SW480 (cell line): ENCODE results near the gene CCNO.

Source experiments
- DNase-seq: peaks from one replicate; pipeline ENCODE4 v3.0.0-alpha.2; 2016; ENCODE audit warnings: low spot score

The CCNO gene

DNA sequence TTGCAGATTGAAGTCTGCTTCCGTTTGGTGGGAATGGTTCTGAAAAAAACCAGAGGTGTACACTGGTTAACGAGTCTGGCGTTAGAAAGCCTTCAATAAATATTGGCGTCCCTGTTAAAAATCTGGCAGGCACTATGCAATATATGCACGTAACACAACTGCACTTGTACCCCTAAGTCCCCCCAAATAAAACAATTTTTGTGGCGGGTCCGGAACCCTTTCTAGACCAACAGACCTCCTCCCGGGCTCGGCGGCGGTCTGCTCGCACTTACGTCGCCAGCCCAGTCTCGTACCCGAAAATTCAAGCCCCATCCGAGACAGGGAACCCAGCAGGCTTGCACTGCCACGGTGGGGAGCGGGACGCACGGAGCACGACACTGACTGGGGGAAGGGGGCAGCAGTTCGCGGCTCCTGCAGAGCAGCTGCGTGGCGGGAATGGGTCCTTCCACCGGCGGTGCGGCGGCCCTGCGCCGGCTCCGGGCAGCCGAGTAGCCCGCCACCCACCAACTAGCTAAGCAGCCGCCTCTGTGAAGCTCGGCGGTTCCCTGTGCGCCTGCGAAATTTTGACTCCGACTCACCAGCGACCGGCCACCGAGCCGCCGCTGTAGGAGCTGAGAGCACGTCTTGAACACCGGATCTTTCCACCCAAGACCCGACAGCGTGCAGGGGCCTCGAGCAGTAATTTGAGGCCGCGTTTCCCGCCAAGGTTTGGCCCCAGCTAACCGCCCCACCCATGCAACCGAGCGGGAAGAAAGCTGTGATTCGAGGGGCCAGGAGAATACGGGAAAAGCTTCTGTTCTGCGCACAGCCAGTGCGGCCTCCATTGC, 10.2 kb downstream of the CCNO start:
- DNase-seq: no peak

DNA sequence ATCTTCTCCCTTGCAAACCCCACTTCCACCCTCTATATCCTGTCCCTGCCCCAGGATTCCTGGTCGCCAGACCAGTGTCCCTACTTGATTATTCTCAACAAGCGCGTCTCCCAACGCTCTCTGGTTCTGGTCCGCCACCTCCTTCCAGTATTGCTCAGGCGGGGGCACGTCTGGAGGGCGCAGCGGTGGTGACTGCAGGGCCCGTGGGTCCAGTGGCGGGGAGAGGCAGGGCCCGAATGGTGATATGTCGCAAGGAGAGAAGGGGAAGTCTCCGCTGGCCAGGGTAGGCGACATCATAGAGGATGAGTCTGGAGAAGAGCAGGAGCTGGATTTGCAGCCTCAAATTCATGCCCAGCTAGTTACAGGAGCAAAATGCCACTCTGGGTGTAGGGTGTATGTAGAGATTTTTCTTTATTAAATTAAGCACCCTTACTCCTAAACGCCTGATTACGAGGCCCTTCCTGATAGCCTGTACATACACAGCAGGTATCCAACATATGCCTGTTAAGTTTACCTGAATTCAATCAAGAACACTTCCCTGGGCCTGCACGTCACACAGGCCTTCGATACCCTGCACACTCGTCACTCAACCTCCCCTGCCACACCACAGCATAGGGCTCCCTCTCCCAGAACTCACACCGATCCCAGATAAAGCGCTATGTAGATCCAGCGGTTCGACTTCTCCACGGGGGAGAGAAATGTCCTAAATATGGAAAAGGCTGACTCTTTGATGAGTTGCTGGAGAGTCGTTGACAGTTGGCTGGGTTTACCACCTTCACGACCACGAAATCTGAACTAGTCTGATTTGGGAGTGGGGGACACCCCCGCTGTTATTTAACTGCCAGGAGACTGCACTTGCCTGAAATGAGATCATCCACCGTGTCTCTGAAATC, 11.1 kb downstream of the CCNO start:
- DNase-seq: no peak

DNA sequence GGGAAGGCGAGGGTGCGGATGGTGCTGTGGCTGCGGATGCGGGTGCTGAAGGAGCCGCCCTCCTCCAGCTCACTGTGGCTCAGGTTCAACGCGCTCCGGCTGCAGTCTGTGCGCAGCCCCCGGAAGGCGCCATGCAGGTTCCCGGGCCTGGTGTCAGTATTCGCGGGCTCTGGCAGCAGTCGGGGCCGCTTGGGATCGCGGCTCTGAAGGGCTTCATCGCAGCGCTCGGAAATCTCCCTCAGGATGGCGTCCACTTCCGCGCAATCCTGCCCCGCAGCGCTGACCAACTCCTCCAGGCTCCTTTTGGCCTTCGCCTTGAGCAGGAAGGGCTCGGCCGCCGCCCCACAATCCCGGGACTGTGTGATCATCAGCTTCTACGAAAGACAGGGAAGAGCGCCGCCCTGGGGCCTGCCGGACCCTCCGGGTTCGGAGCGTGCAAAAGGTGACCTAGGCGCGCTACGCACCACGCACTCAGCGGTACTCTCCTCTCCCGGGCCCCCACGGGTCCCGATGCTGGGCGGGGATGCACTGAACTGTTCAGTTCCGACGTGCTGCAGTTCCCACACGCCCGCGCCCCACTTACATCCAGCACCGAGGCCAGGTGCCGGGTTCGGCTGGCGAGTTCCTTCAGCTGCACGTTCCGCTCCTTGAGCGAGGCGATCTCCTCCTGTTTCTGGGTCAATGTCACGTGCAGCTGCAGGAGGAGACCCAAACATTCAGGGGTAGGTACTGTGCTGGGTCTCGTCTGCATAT, 12.8 kb downstream of the CCNO start:
- no peak for DNase-seq

GRCh38 chr5:55219770-55220169, 13.6 kb downstream of the CCNO start:
- no peak for DNase-seq

DNA sequence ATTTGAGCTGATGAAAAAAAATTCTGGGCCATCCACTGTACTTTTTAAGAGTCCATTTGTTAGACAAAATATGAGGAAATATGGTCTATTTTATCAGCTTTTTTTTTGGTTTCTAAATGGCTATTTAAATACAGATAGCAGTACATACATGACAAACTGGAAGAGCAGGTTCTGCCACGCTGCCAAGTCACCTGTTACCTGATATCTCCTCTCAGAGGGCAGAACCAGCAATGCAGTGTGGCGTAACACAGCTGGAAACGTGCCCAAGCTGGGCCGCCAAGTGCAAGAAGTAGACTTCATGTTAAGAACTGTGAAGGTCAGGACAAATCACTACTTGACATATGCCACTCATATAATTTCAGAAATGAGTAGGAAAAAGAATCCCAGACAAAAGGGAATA, 14.4 kb downstream of the CCNO start:
- no peak for DNase-seq

DNA sequence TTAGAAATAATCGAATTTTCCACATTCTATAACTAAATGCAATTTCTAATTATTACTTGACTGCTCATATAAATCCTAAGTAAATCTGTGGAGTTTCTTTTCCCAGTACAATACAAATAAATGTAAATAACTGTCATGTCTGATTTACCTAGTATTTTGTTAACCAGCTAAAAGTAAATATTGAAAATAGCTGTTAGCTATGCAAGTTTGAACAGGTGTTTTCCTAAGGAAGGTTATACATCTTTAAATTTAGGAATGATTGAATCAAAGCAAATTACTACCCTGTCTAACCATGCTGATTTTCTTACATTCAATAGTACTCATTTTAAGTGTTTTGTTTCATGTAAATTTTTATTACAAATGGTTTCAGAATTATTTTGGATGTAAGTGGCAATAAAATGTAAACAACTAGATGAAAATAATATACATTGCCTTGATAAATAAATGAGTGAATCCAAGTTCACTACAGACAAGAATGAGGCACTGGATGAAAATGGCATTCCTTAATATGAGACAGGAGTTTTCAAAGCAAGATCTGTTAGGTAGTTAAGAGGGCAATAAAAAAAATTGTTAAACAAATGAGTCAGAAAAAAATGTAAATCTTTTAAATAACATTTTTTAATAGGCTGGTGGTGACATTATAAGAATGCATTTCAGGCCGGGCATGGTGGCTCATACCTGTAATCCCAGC, 22.1 kb downstream of the CCNO start:
- DNase-seq: no peak

- no peak for DNase-seq
Measured at GRCh38 chr5:55205001-55205400, 28.4 kb downstream of the CCNO start.

- no peak for DNase-seq
Measured at GRCh38 chr5:55191165-55191564, 42.2 kb downstream of the CCNO start.

- no peak for DNase-seq
Measured at GRCh38 chr5:55188656-55189540, 44.5 kb downstream of the CCNO start.

DNA sequence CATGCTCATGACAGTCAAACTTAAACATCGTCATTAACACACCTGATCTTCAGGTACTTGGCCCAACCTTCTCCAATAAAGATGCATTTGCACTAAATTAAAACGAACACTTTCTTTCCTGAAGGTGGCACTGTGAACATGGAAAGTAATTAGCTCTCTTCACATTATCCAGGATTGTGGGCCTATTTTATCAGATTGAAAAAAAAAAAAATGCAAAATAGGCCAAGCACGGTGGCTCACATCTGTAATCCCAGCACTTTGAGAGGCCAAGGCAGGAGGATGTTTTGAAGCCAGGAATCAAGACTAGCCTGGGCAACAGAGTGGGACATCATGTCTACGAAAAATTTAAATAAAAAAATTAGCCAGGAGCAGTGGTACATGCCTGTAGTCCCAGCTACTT, 46.0 kb downstream of the CCNO start:
- DNase-seq: peak; percentile 56
